ENCODE data around the gene KRT23. TPM values are rescaled to one million over a fixed set of nuclear protein-coding genes. Genes with fewer than 3 reads are reported as not detected.

The KRT23 gene, protein sequence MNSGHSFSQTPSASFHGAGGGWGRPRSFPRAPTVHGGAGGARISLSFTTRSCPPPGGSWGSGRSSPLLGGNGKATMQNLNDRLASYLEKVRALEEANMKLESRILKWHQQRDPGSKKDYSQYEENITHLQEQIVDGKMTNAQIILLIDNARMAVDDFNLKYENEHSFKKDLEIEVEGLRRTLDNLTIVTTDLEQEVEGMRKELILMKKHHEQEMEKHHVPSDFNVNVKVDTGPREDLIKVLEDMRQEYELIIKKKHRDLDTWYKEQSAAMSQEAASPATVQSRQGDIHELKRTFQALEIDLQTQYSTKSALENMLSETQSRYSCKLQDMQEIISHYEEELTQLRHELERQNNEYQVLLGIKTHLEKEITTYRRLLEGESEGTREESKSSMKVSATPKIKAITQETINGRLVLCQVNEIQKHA
- 0.46 TPM for total RNA-seq

DNA sequence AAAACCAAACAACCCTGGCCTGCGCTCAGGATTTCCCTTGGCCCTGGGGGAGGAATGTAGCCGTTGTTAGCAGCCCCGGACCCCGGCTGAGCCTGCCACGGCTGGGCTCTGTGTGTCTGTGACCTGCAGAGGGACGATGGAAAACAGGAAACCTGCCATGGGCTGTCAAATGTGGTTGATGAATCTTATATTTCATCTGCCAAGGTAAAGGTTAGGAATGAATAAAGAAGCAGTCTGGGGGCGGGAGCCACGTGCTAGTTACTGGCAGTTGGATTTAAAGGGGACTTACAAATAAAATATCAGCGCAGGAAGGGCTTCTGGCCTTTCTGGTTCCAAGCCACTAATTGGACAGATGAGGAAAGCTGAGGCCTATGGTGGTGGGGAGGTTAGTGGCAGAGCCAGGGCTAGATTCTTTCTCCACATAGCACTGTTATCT lies at the start of gene KRT23:
Gene KRT23, minus strand, starts transcription at position 263 of the 436 bp plus-strand sequence. CDS start 1,043 bp downstream, outside the sequence.

GRCh38 chr17:40984226-40984625 lies 46.8 kb upstream of the KRT23 start, which contains the start of gene KRT40:
KRT40 (minus strand) TSS chr17:40984326; CDS start chr17:40984273, 53 bp downstream.

DNA sequence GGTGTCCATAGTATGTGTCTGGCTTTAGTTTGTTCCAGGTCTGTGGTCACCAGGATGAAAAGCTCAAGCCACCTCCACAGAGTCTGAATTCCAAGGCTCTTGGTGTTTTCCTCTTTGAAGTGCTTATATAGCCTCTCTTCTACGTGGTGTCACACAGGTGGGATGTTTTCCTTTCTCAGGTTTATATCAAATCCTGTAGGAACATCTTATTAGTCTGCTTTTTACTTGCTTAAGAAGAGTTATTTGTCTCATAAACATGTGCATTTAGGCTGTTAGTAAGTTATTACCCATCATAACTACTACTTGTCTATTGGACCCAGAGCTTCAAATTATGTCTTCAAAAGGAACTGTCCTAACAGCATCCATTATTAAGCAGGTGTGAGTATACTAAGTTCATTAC lies 29.4 kb upstream of the KRT23 start, which contains the start of gene KRT39:
Gene KRT39, minus strand, starts transcription at position 101 of the 400 bp plus-strand sequence. Its CDS starts 92 bp downstream, at position 9.

GRCh38 chr17:40884708-40885512 lies 52.5 kb downstream of the KRT23 start, which contains the start of gene KRT20:
KRT20 (minus strand) TSS chr17:40885242; CDS start chr17:40885185, 57 bp downstream.

Other genes with a start within 250 kb of the KRT23 start
- not detected for gene KRT24, start 233.9 kb downstream of the KRT23 start, total RNA-seq
- not detected for gene KRT25, start 182.3 kb downstream of the KRT23 start, total RNA-seq
- not detected for gene KRT26, start 165.4 kb downstream of the KRT23 start, total RNA-seq
- not detected for gene KRT27, start 155.1 kb downstream of the KRT23 start, total RNA-seq
- gene KRT28, start 137.7 kb downstream of the KRT23 start, total RNA-seq, result not detected
- gene KRT10, start 115.0 kb downstream of the KRT23 start, total RNA-seq, result 2.8 TPM
- gene KRT12, start 70.4 kb downstream of the KRT23 start, total RNA-seq, result not detected
- not detected for gene KRT20, start 52.4 kb downstream of the KRT23 start, total RNA-seq
- not detected for gene KRT39, start 29.3 kb upstream of the KRT23 start, total RNA-seq
- gene KRT40, start 46.7 kb upstream of the KRT23 start, total RNA-seq, result not detected
- not detected for gene KRTAP3-3, start 56.5 kb upstream of the KRT23 start, total RNA-seq
- not detected for gene KRTAP3-2, start 62.3 kb upstream of the KRT23 start, total RNA-seq
- gene KRTAP3-1, start 71.5 kb upstream of the KRT23 start, total RNA-seq, result not detected
- not detected for gene KRTAP1-5, start 89.6 kb upstream of the KRT23 start, total RNA-seq
- not detected for gene KRTAP1-4, start 92.5 kb upstream of the KRT23 start, total RNA-seq
- gene KRTAP1-3, start 97.2 kb upstream of the KRT23 start, total RNA-seq, result not detected
- gene KRTAP1-1, start 103.8 kb upstream of the KRT23 start, total RNA-seq, result not detected
- gene KRTAP2-1, start 109.7 kb upstream of the KRT23 start, total RNA-seq, result not detected
- not detected for gene KRTAP2-2, start 117.6 kb upstream of the KRT23 start, total RNA-seq
- gene KRTAP2-3, start 122.5 kb upstream of the KRT23 start, total RNA-seq, result not detected
- gene KRTAP2-4, start 128.2 kb upstream of the KRT23 start, total RNA-seq, result not detected
- gene KRTAP4-7, start 146.5 kb upstream of the KRT23 start, total RNA-seq, result not detected
- not detected for gene KRTAP4-8, start 160.5 kb upstream of the KRT23 start, total RNA-seq
- gene KRTAP4-16, start 164.6 kb upstream of the KRT23 start, total RNA-seq, result not detected
- not detected for gene KRTAP4-9, start 167.7 kb upstream of the KRT23 start, total RNA-seq
- gene KRTAP4-11, start 180.7 kb upstream of the KRT23 start, total RNA-seq, result not detected
- gene KRTAP4-12, start 186.5 kb upstream of the KRT23 start, total RNA-seq, result not detected
- gene KRTAP4-6, start 202.9 kb upstream of the KRT23 start, total RNA-seq, result not detected
- not detected for gene KRTAP4-5, start 212.2 kb upstream of the KRT23 start, total RNA-seq
- not detected for gene KRTAP4-4, start 223.1 kb upstream of the KRT23 start, total RNA-seq
- gene KRTAP4-3, start 230.6 kb upstream of the KRT23 start, total RNA-seq, result not detected
- not detected for gene KRTAP4-2, start 240.6 kb upstream of the KRT23 start, total RNA-seq
- not detected for gene KRTAP4-1, start 247.3 kb upstream of the KRT23 start, total RNA-seq

Measured in diencephalon (tissue), 1 donor.